IMR-90 (cell line): ENCODE measurements around the gene RANBP10. TPM values are rescaled to one million over a fixed set of nuclear protein-coding genes. Genes with fewer than 3 reads are reported as not detected.

Experiments
- ATAC-seq: fragments of 200-7000 bp; cut with Tn5 transposase; 2 replicates; pipeline ENCODE4 v1.9.1; 2020; ENCODE audit warnings: low read depth, mild to moderate bottlenecking, moderate library complexity
- BruUV-seq: library from RNA; stranded (reverse); fragments of 400-500 nt; replicated peaks from 2 replicates; lab custom pipeline; 2021; lab: Mats Ljungman, UMichigan
- CTCF ChIA-PET: fragments of 300-600 bp; formaldehyde crosslinking; extraction: SDS; loops from one replicate; lab custom pipeline; 2021; ENCODE audit warnings: antibody characterized with exemption; lab: Yijun Ruan, JAX
- POLR2A ChIA-PET: fragments of 300-600 bp; sonication (Branson Sonifier 250); formaldehyde crosslinking; loops from one replicate; lab custom pipeline; 2022; ENCODE audit warnings: antibody characterized with exemption; ENCODE audit not compliant: unreplicated experiment; lab: Charles Lee
- DNase-seq: peaks from one replicate; pipeline ENCODE4 v3.0.0; 2013
- H2AFZ ChIP-seq: replicated peaks from 2 replicates; pipeline ENCODE3; 2013; ENCODE audit warnings: low read length, mild to moderate bottlenecking; ENCODE audit not compliant: poor library complexity
- H2AK5ac ChIP-seq: 2 replicates; pipeline ENCODE4 v1.6.1; 2013; ENCODE audit warnings: low read depth, low read length, inconsistent platforms
- H2AK9ac ChIP-seq: replicated peaks from 2 replicates; pipeline ENCODE3; 2013; ENCODE audit warnings: mild to moderate bottlenecking, low read depth, low read length, moderate library complexity; ENCODE audit not compliant: poor library complexity
- H2BK120ac ChIP-seq: 2 replicates; pipeline ENCODE4 v1.6.1; 2013; ENCODE audit warnings: low read depth, low read length, inconsistent platforms
- H2BK15ac ChIP-seq: 3 replicates; pipeline ENCODE4 v1.6.1; 2013; ENCODE audit warnings: low read depth, low read length, inconsistent platforms
- H2BK20ac ChIP-seq: 2 replicates; pipeline ENCODE4 v1.6.1; 2013; ENCODE audit warnings: low read depth, mild to moderate bottlenecking, inconsistent platforms, low read length, moderate library complexity
- H2BK5ac ChIP-seq: 2 replicates; pipeline ENCODE4 v1.6.1; 2013; ENCODE audit warnings: mild to moderate bottlenecking, low read depth, low read length, inconsistent platforms; ENCODE audit not compliant: poor library complexity, severe bottlenecking
- H3K14ac ChIP-seq: replicated peaks from 2 replicates; pipeline ENCODE4 v1.6.1; 2013; ENCODE audit warnings: low read depth, low read length, inconsistent platforms
- H3K18ac ChIP-seq: 2 replicates; pipeline ENCODE4 v1.6.1; 2013; ENCODE audit warnings: low read depth, low read length, control low read depth
- H3K23ac ChIP-seq: 2 replicates; pipeline ENCODE4 v1.6.1; 2013; ENCODE audit warnings: low read depth, low read length, inconsistent platforms
- H3K27ac ChIP-seq: 2 replicates; pipeline ENCODE4 v1.5.1; 2013; ENCODE audit warnings: mild to moderate bottlenecking, control low read depth, low read length; ENCODE audit not compliant: insufficient read depth
- H3K27me3 ChIP-seq: 2 replicates; pipeline ENCODE4 v1.6.1; 2013; ENCODE audit warnings: low read length; ENCODE audit not compliant: control insufficient read depth, insufficient read depth
- H3K36me3 ChIP-seq: 2 replicates; pipeline ENCODE4 v1.6.1; 2013; ENCODE audit warnings: low read length, mixed read lengths; ENCODE audit not compliant: control insufficient read depth, insufficient read depth
- H3K4ac ChIP-seq: 2 replicates; pipeline ENCODE4 v1.6.1; 2013; ENCODE audit warnings: low read depth, low read length, inconsistent platforms
- H3K4me1 ChIP-seq: 2 replicates; pipeline ENCODE4 v1.6.1; 2013; ENCODE audit warnings: low read length, mixed read lengths; ENCODE audit not compliant: control insufficient read depth, insufficient read depth
- H3K4me2 ChIP-seq: 2 replicates; pipeline ENCODE4 v1.6.1; 2013; ENCODE audit warnings: low read depth, mild to moderate bottlenecking, control low read depth, low read length, moderate library complexity
- H3K4me3 ChIP-seq: 2 replicates; pipeline ENCODE4 v1.5.1; 2013; ENCODE audit warnings: low read depth, mild to moderate bottlenecking, control low read depth, low read length, moderate library complexity; ENCODE audit not compliant: insufficient read depth
- H3K56ac ChIP-seq: 2 replicates; pipeline ENCODE4 v1.6.1; 2013; ENCODE audit warnings: low read length, inconsistent platforms; ENCODE audit not compliant: insufficient read depth; ENCODE audit errors: extremely low read depth
- H3K79me1 ChIP-seq, 2 experiments: 2 replicates each; pipeline ENCODE4 v1.6.1; 2013; ENCODE audit warnings: low read length in 2 of 2, inconsistent platforms in 1 of 2, low read depth in 1 of 2
- H3K9ac ChIP-seq: 2 replicates; pipeline ENCODE4 v1.6.1; 2013; ENCODE audit warnings: low read depth, low read length, control low read depth
- H3K9me1 ChIP-seq: 2 replicates; pipeline ENCODE4 v1.6.1; 2013; ENCODE audit warnings: low read length, inconsistent platforms; ENCODE audit not compliant: insufficient read depth
- H3K9me3 ChIP-seq: 2 replicates; pipeline ENCODE4 v1.6.1; 2013; ENCODE audit warnings: low read length; ENCODE audit not compliant: control insufficient read depth, insufficient read depth
- H4K20me1 ChIP-seq: 2 replicates; pipeline ENCODE4 v1.6.1; 2013; ENCODE audit warnings: low read length, inconsistent platforms; ENCODE audit not compliant: insufficient read depth
- H4K5ac ChIP-seq: 2 replicates; pipeline ENCODE4 v1.6.1; 2013; ENCODE audit warnings: mild to moderate bottlenecking, low read depth, low read length, control low read depth
- H4K8ac ChIP-seq, 2 experiments: 2 replicates each; pipeline ENCODE4 v1.6.1; 2013; ENCODE audit warnings: low read depth in 2 of 2, low read length in 2 of 2, control low read depth in 1 of 2, inconsistent platforms in 1 of 2
- H4K91ac ChIP-seq: 2 replicates; pipeline ENCODE4 v1.6.1; 2013; ENCODE audit warnings: low read depth, low read length, inconsistent platforms; ENCODE audit not compliant: insufficient read depth
- CTCF ChIP-seq: conservative IDR thresholded peaks from 2 replicates; pipeline ENCODE4 v1.5.1; 2012; ENCODE audit warnings: mild to moderate bottlenecking, low read depth, low read length, improper control_type of control experiment
- FOS ChIP-seq: fragments of 150-350 bp; IDR thresholded peaks from 2 replicates; pipeline ENCODE4 v1.6.1; 2016; ENCODE audit warnings: low read depth, low read length
- MXI1 ChIP-seq: IDR thresholded peaks from 2 replicates; pipeline ENCODE4 v1.6.1; 2012; ENCODE audit warnings: low read depth, mild to moderate bottlenecking, low read length, moderate library complexity, borderline replicate concordance
- NFE2L2 ChIP-seq: fragments of 150-350 bp; IDR thresholded peaks from 2 replicates; pipeline ENCODE4 v1.6.1; 2016; ENCODE audit warnings: low read depth, mild to moderate bottlenecking, low read length
- WGBS, 2 experiments: methylation state at CpG; one replicate each; pipeline versions ENCODE4 v1.1.5 to v1.1.7; 2013; ENCODE audit warnings: missing lambda C conversion rate in 2 of 2; ENCODE audit not compliant: insufficient read length in 1 of 2; ENCODE audit errors: extremely low coverage in 2 of 2; 5-methylcytosine and 5-hydroxymethylcytosine counted together
- dilution Hi-C: fragments of 300-500 bp; cut with HindIII; formaldehyde crosslinking; loops from one replicate; pipeline ENCODE4 v1.14.3; 2018; ENCODE audit warnings: low sequenced_read_pairs; ENCODE audit not compliant: unreplicated experiment
- in situ Hi-C: fragments of 300-500 bp; cut with MboI; formaldehyde crosslinking; loops from 3 replicates; pipeline ENCODE4 v1.14.3; 2019; ENCODE audit warnings: low sequenced_read_pairs, inconsistent platforms, mixed read lengths
- intact Hi-C: fragments of 100-400 bp; cut with micrococcal nuclease; formaldehyde crosslinking; loops from 2 replicates; pipeline ENCODE4 v1.10.0; 2022
- polyA plus RNA-seq, 3 experiments: library from polyadenylated mRNA; depleted of rRNA; stranded (reverse); fragments of >200 nt; gene quantifications; 2 replicates each; pipeline ENCODE4 v1.2.3, GENCODE V29; 2012; ENCODE audit warnings: low replicate concordance in 1 of 3
- total RNA-seq: library from RNA; depleted of rRNA; stranded (reverse); fragments of >200 nt; gene quantifications from 2 replicates; pipeline ENCODE4 v1.2.3, GENCODE V29; 2012

RANBP10 gene
- total and polyA plus RNA-seq, 2 of the 4 experiments (the other 2 are of a cell fraction), result 2.7 to 12.1 TPM

DNA sequence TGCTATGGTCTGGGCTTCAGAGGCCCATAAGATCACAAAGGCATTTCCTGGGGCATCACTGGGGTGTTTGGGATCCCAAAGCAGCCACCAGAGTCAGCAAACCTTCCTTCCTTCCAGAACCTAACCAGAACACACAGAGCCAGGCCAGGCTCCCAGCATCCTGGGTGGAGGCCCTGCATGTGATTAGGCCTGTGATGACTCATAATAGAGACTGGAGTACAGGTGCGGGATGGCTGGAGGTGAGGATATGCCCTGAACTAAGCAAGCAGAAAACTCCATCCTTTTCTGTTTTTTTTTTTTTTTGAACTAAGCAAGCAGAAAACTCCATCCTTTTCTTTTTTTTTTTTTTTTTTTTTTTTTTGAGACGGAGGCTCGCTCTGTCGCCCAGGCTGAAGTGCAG lies 69.5 kb downstream of the RANBP10 start:
- H4K5ac ChIP-seq, result no peak overlapping the region
- H2BK15ac ChIP-seq, result no peak overlapping the region
- no peak overlapping the region for H3K4me3 ChIP-seq
- H3K18ac ChIP-seq, result no peak overlapping the region
- H4K91ac ChIP-seq, result no peak overlapping the region
- H2BK120ac ChIP-seq, result no peak overlapping the region
- no peak overlapping the region for H2AFZ ChIP-seq
- no peaks in the 10 kb centered on the region for H3K9me3 ChIP-seq
- ATAC-seq (no peak), DNase-seq (no peak)
- no peak overlapping the region for H3K9ac ChIP-seq
- peaks cover 15% of the 10 kb centered on the region for H3K9me1 ChIP-seq
- H3K79me1 ChIP-seq, result peaks cover 0 to 13% of the 10 kb centered on the region in 2 experiments; a peak in 2 of 4 replicates
- no peak overlapping the region for H2AK5ac ChIP-seq
- TF ChIP-seq MXI1, result no peak
- TF ChIP-seq CTCF, result no peak
- TF ChIP-seq NFE2L2, result no peak
- no peak for TF ChIP-seq FOS
- H2AK9ac ChIP-seq, result no peak overlapping the region
- no peak overlapping the region for H3K14ac ChIP-seq
- H4K20me1 ChIP-seq, result no peaks in the 10 kb centered on the region
- ChIA-PET CTCF (no interaction called here), POLR2A (no interaction called here)
- H3K4ac ChIP-seq, result no peak overlapping the region
- H2BK5ac ChIP-seq, result no peak overlapping the region
- BruUV-seq, result no TSS peak
- H3K4me2 ChIP-seq, result no peak overlapping the region
- H3K27ac ChIP-seq, result no peak overlapping the region
- peaks cover 14% of the 10 kb centered on the region for H3K36me3 ChIP-seq
- in situ Hi-C loops (no loop called here), dilution Hi-C loops (no loop called here), intact Hi-C loops (no loop called here)
- no peaks in the 10 kb centered on the region for H3K4me1 ChIP-seq
- H3K27me3 ChIP-seq, result no peaks in the 10 kb centered on the region
- H3K56ac ChIP-seq, result no peak overlapping the region
- H3K23ac ChIP-seq, result no peak overlapping the region
- WGBS, 2 experiments, result no CpG with 5 or more reads among the region's 4 CpGs
- H2BK20ac ChIP-seq, result no peak overlapping the region
- H4K8ac ChIP-seq, result no peak overlapping the region
